Dermis blood vessel endothelial cell (primary cell): ENCODE data around the gene PLCB1. TPM values are rescaled to one million over a fixed set of nuclear protein-coding genes. Genes with fewer than 3 reads are reported as not detected.
"Not testable (repeated sequence)": the region's sequence is repeated elsewhere in the genome, so short reads cannot be mapped to it uniquely, and the experiment has no call there.

Experiments used
- DNase-seq: peaks from one replicate; pipeline ENCODE4 v3.0.0; 2010
- total RNA-seq: library from RNA; depleted of rRNA; stranded (reverse); fragments of >200 nt; gene quantifications from 2 replicates; pipeline ENCODE4 v1.2.3, GENCODE V29; 2014

PLCB1 gene
- total RNA-seq, 1 donor from 2014 or later, result 19.6 TPM

- no peak for DNase-seq
Measured at GRCh38 chr20:8624616-8625015, 492.6 kb downstream of the PLCB1 start.

DNA sequence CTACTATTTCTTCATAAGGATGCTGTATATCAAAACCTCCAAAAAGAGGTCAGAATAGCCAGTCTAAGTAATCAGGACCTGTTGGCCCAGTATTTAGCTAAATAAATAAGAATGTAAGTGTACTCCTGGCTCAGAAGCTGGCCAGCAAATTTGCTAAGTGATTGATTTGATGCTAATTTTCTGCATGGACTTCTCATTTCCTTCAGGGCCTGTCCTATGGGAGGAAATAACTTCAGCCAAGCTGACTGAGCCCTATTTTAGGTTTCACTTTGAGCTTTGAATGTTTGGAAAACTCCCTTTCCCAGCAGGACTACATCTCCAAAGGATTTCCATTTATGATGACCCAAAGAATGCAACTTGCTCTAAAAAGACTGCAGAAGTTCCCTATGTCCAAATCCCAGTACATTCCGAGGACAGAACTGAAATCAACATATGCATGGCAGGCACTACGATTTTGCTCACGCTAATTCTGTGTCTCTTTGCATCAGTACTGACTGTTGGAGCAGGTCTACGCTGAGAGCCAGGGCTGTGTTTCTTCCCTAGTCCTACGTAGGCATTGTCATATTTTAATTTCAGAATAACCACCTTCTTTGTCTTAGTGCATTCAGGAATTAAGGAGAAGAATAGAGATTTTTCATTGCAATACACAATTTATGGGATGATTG is 495.4 kb downstream of the PLCB1 start:
- DNase-seq, result peak; percentile 57

DNA sequence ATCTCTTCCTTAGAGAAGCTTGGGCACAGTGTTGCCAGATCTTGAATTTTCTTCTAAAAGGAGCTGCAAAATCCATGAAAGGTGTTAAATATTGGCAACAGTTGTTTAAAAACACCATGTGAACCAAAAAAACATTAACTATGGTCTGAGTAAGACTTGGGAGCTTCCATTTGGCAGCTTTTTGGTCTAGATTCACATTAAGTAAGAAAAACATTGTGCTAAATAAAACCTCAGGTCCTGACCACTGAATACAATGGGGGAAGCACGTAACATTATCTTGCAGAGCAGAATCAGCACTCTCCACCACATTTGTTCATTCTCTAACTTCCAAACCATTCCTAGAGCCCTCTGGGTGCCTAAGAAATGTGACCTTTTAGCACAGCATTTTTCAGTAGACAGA is 499.2 kb downstream of the PLCB1 start:
- no peak for DNase-seq

DNA sequence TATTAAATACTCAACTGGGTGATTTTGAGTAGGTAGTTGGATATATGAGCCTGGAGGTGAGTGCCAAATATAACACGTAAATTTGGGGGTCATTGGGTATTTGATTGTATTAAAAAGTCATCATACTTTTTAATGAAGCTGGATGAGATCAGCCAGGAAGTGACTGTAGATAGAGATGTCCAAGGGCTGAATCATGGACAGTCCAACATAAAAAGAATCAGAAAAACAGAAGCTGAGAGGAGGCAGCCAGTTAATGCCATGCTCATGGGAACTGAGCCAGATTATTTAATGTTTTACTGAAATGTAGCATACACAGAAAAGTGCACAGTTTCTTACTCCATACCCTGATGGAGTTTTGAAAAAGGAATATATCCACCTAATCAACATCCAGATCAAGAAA is 501.3 kb downstream of the PLCB1 start:
- peak; percentile 46 for DNase-seq

DNA sequence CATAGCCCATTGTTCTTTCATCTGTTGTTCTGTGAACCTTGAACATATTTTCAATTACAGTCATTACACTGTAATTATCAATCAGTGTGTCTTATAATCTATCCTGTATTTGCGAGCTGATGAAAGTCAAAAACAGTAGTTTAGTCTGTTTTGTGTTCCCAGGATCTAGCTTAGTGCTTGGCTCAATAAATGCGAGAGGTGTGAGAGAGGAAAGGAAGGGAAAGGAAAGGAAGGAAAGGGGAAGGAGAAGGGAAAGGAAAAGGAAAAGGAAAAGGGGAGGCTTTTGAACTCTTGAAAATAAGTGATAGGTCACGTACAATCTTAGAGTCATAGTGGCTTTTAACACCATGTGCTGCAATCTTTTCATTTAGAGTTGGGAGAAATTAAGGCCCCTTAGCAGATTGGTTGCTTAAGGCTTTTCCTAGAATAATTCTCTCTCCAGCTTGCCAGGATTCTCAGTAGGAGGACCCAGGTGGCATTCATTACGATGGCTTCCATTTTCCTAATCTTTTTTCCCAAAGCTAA is 503.0 kb downstream of the PLCB1 start:
- no peak for DNase-seq

GRCh38 chr20:8635837-8636236 is 503.8 kb downstream of the PLCB1 start:
- no peak for DNase-seq

DNA sequence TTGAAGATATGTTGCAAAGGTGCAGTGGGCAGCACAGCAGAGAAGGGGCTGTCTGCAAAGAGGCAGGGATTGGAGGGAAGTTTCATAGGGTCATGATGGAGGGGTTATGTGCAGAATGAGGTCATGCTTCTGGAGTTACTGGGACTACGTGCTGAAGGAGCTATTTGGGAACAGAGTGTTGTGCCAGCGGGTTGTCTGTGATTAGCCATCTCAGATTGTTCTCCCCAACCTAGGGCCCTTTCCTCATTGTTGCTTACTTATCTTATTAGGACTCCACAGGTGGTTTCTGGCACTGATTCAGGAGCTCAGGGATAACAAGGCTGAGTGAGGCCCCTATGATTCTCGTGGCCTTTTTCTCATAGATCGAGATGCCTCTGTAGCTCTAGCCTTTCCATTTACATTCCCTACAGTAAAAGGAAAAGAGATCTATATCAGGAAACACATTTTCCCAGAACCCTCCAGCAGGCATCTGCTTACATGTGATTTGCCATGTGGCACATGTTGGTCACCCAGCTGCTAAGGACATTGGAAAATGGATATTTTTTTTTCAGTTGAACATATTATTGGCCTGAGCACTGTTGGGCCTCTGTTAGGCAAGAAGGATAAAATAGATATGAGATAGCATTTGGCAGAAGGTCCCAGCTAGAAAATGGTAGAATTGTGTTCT is 507.2 kb downstream of the PLCB1 start:
- DNase-seq, result no peak

GRCh38 chr20:8640461-8640860 is 508.4 kb downstream of the PLCB1 start:
- DNase-seq, result no peak

DNA sequence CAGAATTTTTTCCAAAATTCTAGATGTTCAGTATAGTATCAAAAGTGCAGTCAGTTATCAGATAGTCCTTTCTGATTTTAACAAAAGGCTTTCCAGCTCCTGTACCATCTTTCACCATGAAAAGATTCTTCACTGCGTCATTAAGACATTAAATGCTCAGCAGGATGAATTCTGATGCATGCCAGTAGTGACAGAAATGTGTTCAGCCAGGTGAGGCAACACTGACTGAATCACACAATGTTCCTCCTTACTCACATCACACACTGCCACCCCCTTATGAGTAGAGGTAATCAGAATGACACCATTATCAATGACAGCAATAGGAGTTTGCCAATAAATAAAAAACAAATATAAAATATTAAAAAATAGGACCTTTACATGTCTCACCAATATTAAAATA is 510.2 kb downstream of the PLCB1 start:
- no peak for DNase-seq

GRCh38 chr20:8644468-8644867 is 512.4 kb downstream of the PLCB1 start:
- DNase-seq, result not testable (repeated sequence)

DNA sequence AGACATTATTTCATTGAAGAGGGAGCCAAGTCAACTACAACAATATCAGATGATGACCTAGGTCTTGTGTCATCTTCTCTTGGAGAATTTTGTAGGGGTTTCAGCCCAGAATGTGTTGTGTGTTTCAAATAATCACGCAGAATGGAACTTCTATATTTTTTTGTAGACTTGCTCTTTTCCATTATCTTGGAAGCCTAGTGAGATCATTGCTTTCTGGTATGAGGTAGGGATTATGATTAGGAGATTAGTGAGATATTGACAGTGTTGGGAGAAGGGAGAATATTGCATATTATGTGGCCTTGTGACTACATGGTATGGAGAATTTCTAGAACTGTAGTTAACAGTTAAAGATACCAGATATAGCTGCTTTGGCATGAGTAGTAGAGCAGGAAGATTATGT is 513.3 kb downstream of the PLCB1 start:
- no peak for DNase-seq

DNA sequence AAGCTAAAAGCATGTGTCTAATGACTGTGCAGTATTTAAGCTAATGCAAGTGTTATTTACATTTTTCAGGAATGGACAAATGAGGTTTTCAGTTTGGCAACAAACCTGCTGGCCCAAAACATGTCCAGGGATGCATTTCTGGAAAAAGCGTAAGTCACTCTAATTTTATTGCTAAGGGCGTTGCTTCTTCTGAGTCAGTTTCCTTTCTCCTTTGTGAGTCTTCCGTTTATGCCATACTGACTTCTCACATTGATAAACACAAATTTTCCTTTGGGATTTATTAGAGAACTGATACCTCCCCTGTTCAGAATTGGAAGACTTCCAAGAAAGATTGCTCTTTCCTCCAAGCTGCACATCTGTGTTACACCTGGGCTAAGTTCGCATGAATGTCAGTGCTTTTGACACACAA is 514.0 kb downstream of the PLCB1 start:
- DNase-seq, result peak; percentile 89

- no peak for DNase-seq
Measured at GRCh38 chr20:8646716-8647115, 514.6 kb downstream of the PLCB1 start.

- no peak for DNase-seq
Measured at GRCh38 chr20:8647961-8648441, 515.9 kb downstream of the PLCB1 start.

DNA sequence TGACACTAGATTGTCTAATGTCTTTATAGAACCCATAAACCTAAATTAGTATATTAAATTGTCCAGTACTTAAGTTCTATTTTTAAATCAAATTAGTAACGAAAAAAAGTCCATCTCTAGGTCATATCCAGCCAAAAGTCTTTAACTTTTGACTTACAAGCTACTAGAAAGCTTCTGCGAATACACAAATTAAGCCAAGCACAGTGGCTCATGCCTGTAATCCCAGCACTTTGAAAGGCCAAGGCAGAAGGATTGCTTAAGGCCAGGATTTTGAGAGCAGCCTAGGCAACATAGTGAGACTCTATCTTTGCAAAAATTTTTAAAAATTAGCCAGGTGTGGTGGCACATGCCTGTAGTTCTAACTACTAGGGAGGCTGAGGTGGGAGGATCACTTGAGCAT is 516.4 kb downstream of the PLCB1 start:
- no peak for DNase-seq

DNA sequence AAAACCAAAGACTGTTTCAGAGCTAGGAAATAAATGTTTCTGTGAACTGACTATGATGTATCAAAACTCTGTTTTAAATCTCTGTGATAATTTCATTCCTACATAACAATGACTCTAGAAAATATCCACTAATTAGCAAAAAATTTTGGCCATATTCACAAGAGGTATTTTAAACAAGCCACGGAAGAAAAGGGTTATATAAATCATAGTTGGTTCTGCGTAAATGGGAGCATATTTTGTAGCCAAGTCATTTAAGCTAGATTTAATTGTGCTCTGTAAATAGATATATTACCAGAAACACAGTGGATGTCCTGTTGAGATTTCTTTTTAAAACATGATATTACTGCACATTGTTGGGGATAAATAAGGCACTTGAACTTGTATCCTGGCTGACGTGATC is 520.3 kb downstream of the PLCB1 start:
- no peak for DNase-seq

GRCh38 chr20:8654486-8654885 is 522.4 kb downstream of the PLCB1 start:
- DNase-seq, result peak; percentile 45

DNA sequence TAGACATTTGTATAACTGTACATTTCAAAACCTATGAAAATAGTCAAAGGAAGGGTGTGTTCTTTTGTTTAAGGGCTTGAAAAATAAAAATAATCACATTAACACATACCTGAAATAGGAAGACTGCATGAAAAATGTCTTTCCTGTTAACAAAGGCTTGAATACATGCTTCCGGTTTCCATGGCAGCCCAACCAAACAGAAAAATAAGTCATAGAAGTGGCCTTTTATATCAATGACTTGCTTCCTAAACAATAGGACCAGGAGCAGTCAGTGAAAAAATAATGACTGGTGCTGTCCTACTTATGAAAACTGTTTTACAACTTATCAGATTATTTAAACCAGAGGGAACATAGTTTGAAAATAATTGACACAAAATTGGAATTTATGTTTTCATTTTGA is 524.3 kb downstream of the PLCB1 start:
- DNase-seq, result peak; percentile 96

DNA sequence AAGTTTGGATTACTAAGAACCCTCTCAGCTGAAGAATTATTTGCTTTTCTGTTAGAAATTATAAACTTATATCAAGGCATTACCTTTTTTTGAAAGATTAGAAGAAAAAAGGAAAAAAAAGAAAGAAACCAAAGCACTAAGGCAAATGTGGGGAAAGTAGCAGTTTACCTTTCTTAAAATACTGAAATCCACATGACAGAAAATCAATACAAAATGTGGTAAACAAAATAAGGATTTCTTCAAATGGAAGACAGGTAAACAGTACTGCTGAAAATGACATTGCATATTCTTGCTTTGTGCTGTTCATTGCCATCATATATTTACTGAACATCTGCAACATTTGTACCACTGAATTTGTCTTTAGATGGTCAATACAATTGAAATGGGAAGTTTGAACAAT is 525.6 kb downstream of the PLCB1 start:
- no peak for DNase-seq

- DNase-seq, result no peak
Measured at GRCh38 chr20:8658103-8658502, 526.0 kb downstream of the PLCB1 start.

GRCh38 chr20:8661229-8661952 is 529.3 kb downstream of the PLCB1 start:
- DNase-seq, result no peak

DNA sequence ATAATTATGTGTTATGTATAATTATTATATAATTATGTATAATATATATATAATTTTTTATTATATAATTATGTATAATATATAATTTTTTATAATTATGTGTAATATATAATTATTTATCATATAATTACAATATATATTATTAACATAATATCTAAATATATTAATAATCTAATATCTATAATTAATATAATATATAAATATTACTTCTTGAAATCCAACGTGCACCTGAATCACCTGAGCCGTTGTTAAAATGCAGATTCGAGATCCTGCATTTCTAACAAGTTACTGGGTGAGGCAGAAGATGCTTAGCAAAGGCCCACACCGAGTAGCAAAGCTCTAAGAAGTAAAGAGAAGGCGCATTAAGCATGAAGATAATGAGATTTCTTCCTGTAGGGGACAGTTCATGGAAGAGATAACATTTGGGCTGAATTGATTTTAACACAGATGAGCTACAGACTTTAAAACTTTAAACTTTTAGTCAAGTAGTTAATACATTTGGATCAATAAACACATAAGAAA is 530.4 kb downstream of the PLCB1 start:
- DNase-seq, result no peak

GRCh38 chr20:8663424-8663823 is 531.4 kb downstream of the PLCB1 start:
- DNase-seq, result no peak
